NCI-H2171 treated with DMSO at 0.1 percent for 48 hours (cell line): Measurements from ENCODE around the gene SHISA5.

Source experiments
- DNase-seq: peaks from one replicate; lab custom pipeline; 2025; lab: John Stamatoyannopoulos, UW

The SHISA5 gene

GRCh38 chr3:48431224-48432029, 72.5 kb downstream of the SHISA5 start:
- DNase-seq = no peak

- DNase-seq = no peak
Measured at GRCh38 chr3:48430708-48431101, 73.3 kb downstream of the SHISA5 start.

GRCh38 chr3:48429960-48430707, 73.8 kb downstream of the SHISA5 start, which contains the start of gene PLXNB1:
TSS of gene PLXNB1 (minus strand) at chr3:48430086. CDS start at chr3:48424611, 5,475 bp downstream.
- DNase-seq = peak; percentile 69

GRCh38 chr3:48429317-48429959, 74.5 kb downstream of the SHISA5 start:
- peak; percentile 69 for DNase-seq

- DNase-seq = peak; percentile 24
Measured at GRCh38 chr3:48428572-48429316, 75.2 kb downstream of the SHISA5 start.

- no peak for DNase-seq
Measured at GRCh38 chr3:48428088-48428571, 75.8 kb downstream of the SHISA5 start.

GRCh38 chr3:48427630-48427962, 76.4 kb downstream of the SHISA5 start:
- no peak for DNase-seq

- DNase-seq = no peak
Measured at GRCh38 chr3:48426944-48427629, 76.9 kb downstream of the SHISA5 start.

GRCh38 chr3:48426401-48426909, 77.5 kb downstream of the SHISA5 start:
- no peak for DNase-seq

- no peak for DNase-seq
Measured at GRCh38 chr3:48425281-48425812, 78.6 kb downstream of the SHISA5 start.

GRCh38 chr3:48423883-48424695, 79.9 kb downstream of the SHISA5 start:
- DNase-seq = no peak

- no peak for DNase-seq
Measured at GRCh38 chr3:48423241-48423882, 80.6 kb downstream of the SHISA5 start.

- DNase-seq = no peak
Measured at GRCh38 chr3:48422681-48423080, 81.3 kb downstream of the SHISA5 start.

- DNase-seq = no peak
Measured at GRCh38 chr3:48422272-48422671, 81.7 kb downstream of the SHISA5 start.

GRCh38 chr3:48420561-48420960, 83.4 kb downstream of the SHISA5 start:
- no peak for DNase-seq

GRCh38 chr3:48419597-48419996, 84.4 kb downstream of the SHISA5 start:
- DNase-seq = no peak

- no peak for DNase-seq
Measured at GRCh38 chr3:48419149-48419548, 84.8 kb downstream of the SHISA5 start.

GRCh38 chr3:48418651-48419050, 85.3 kb downstream of the SHISA5 start:
- DNase-seq = no peak

- DNase-seq = no peak
Measured at GRCh38 chr3:48418140-48418539, 85.8 kb downstream of the SHISA5 start.
